Liver (tissue), 9 donors: ENCODE measurements around the gene ABCC9. TPM values are rescaled to one million over a fixed set of nuclear protein-coding genes. Genes with fewer than 3 reads are reported as not detected.
A peak's percentile ranks its signal among the peaks of the same experiment; 100 is the strongest.

Experiments
- DNase-seq: peaks from one replicate; pipeline ENCODE4 v3.0.0-alpha.2; 2017; ENCODE audit warnings: low spot score
- H3K27ac ChIP-seq, 2 donors: one replicate each; pipeline ENCODE4 v1.7.0; 2013; ENCODE audit warnings: inconsistent platforms in 2 of 2, low read length in 2 of 2, control low read depth in 1 of 2, low read depth in 1 of 2, mild to moderate bottlenecking in 1 of 2
- H3K27me3 ChIP-seq, 4 donors: one replicate each; pipeline versions ENCODE4 v1.6.1 to v1.7.0; 2013; ENCODE audit warnings: low read length in 3 of 4, inconsistent platforms in 1 of 4, mild to moderate bottlenecking in 1 of 4, moderate library complexity in 1 of 4; ENCODE audit not compliant: control insufficient read depth in 4 of 4, insufficient read depth in 4 of 4
- H3K36me3 ChIP-seq, 4 donors: one replicate each; pipeline versions ENCODE4 v1.6.1 to v1.7.0; 2013; ENCODE audit warnings: low read length in 3 of 4, mild to moderate bottlenecking in 3 of 4, low read depth in 1 of 4, moderate library complexity in 1 of 4; ENCODE audit not compliant: control insufficient read depth in 4 of 4, insufficient read depth in 3 of 4
- H3K4me1 ChIP-seq, 4 donors: one replicate each; pipeline versions ENCODE4 v1.6.1 to v1.7.0; 2013; ENCODE audit warnings: low read length in 3 of 4, mild to moderate bottlenecking in 3 of 4, moderate library complexity in 1 of 4; ENCODE audit not compliant: control insufficient read depth in 4 of 4, insufficient read depth in 4 of 4
- H3K4me3 ChIP-seq, 3 donors: one replicate each; pipeline versions ENCODE4 v1.6.1 to v1.7.0; 2013; ENCODE audit warnings: low read length in 3 of 3, control low read depth in 1 of 3, low read depth in 1 of 3, mild to moderate bottlenecking in 1 of 3
- H3K9ac ChIP-seq, 2 donors: one replicate each; pipeline ENCODE4 v1.7.0; 2013; ENCODE audit warnings: low read length in 2 of 2, mild to moderate bottlenecking in 2 of 2, moderate library complexity in 2 of 2, control low read depth in 1 of 2, low read depth in 1 of 2
- H3K9me3 ChIP-seq, 4 donors: one replicate each; pipeline versions ENCODE4 v1.6.1 to v1.7.0; 2013; ENCODE audit warnings: low read length in 3 of 4; ENCODE audit not compliant: control insufficient read depth in 4 of 4
- EGR1 ChIP-seq, 2 donors: IDR thresholded peaks; 2 replicates each; pipeline ENCODE4 v1.6.1; 2016 to 2018; ENCODE audit warnings: antibody characterized with exemption in 2 of 2, low read depth in 2 of 2
- FOXA1 ChIP-seq: IDR thresholded peaks from 2 replicates; pipeline ENCODE4 v1.6.1; 2016; ENCODE audit warnings: antibody characterized with exemption
- FOXA2 ChIP-seq: IDR thresholded peaks from 2 replicates; pipeline ENCODE4 v1.6.1; 2016; ENCODE audit warnings: antibody characterized with exemption
- GABPA ChIP-seq, 2 donors: IDR thresholded peaks in 1 of 2; conservative IDR thresholded peaks in 1 of 2; 2 replicates each; pipeline ENCODE4 v1.6.1; 2016; ENCODE audit warnings: antibody characterized with exemption in 2 of 2, mild to moderate bottlenecking in 1 of 2, moderate library complexity in 1 of 2
- HNF4A ChIP-seq, 2 donors: conservative IDR thresholded peaks; 2 replicates each; pipeline ENCODE4 v1.6.1; 2016; ENCODE audit warnings: antibody characterized with exemption in 2 of 2, mild to moderate bottlenecking in 2 of 2
- HNF4G ChIP-seq: IDR thresholded peaks from 2 replicates; pipeline ENCODE4 v1.6.1; 2016; ENCODE audit warnings: antibody characterized with exemption
- JUND ChIP-seq, 2 donors: IDR thresholded peaks; 2 replicates each; pipeline ENCODE4 v1.6.1; 2016; ENCODE audit warnings: antibody characterized with exemption in 2 of 2
- NR2F2 ChIP-seq: IDR thresholded peaks from 2 replicates; pipeline ENCODE4 v1.6.1; 2016; ENCODE audit warnings: antibody characterized with exemption
- RAD21 ChIP-seq, 2 donors: IDR thresholded peaks; 2 replicates each; pipeline ENCODE4 v1.6.1; 2016; ENCODE audit warnings: antibody characterized with exemption in 2 of 2, mild to moderate bottlenecking in 2 of 2
- RXRA ChIP-seq, 2 donors: IDR thresholded peaks; 2 replicates each; pipeline ENCODE4 v1.6.1; 2017 to 2018; ENCODE audit warnings: antibody characterized with exemption in 2 of 2, mild to moderate bottlenecking in 1 of 2
- SP1 ChIP-seq: IDR thresholded peaks from 2 replicates; pipeline ENCODE4 v1.6.1; 2018; ENCODE audit warnings: antibody characterized with exemption, mild to moderate bottlenecking
- TAF1 ChIP-seq: conservative IDR thresholded peaks from 2 replicates; pipeline ENCODE4 v1.6.1; 2016; ENCODE audit warnings: antibody characterized with exemption, mild to moderate bottlenecking
- YY1 ChIP-seq: IDR thresholded peaks from 2 replicates; pipeline ENCODE4 v1.6.1; 2016; ENCODE audit warnings: antibody characterized with exemption, mild to moderate bottlenecking
- WGBS: extraction: QIAGEN DNeasy Blood & Tissue Kit; methylation state at CpG from one replicate; pipeline ENCODE4 v1.1.7; 2013; 5-methylcytosine and 5-hydroxymethylcytosine counted together
- polyA plus RNA-seq, 2 donors: library from polyadenylated mRNA; stranded (reverse) in 1 of 2; unstranded in 1 of 2; fragments of 200-250 nt in 1 of 2; fragments of >200 nt in 1 of 2; fragmentation: Nextera tagmentation in 1 of 2; extraction: Ambion mirVana in 1 of 2; gene quantifications; one replicate each; pipeline versions ENCODE4 v1.2.1 to v1.2.3, GENCODE V29; 2013 to 2015
- total RNA-seq, 2 donors: library from RNA; depleted of rRNA; stranded (reverse); fragments of >200 nt; gene quantifications; one replicate each; pipeline ENCODE4 v1.2.3, GENCODE V29; 2014
- TF ChIP-seq, protein P1 (sequence below): IDR thresholded peaks from 2 replicates; pipeline ENCODE4 v1.6.1; 2016; ENCODE audit warnings: antibody characterized with exemption
- TF ChIP-seq, protein P2 (sequence below): IDR thresholded peaks from 2 replicates; pipeline ENCODE4 v1.6.1; 2016; ENCODE audit warnings: antibody characterized with exemption, mild to moderate bottlenecking
- TF ChIP-seq, protein P3 (sequence below): fragments of 150-350 bp; IDR thresholded peaks from 2 replicates; pipeline ENCODE4 v1.5.1; 2017; ENCODE audit warnings: improper control_type of control experiment, low read depth, low read length; ENCODE audit not compliant: missing input control
- donor health status: healthy.
- donor health status: healthy.
- donor health status: healthy.
- donor health status: healthy.
- donor health status: healthy.

Gene ABCC9
- total and polyA plus RNA-seq, 4 donors = 2.7 to 55.6 (median 10.7) TPM

DNA sequence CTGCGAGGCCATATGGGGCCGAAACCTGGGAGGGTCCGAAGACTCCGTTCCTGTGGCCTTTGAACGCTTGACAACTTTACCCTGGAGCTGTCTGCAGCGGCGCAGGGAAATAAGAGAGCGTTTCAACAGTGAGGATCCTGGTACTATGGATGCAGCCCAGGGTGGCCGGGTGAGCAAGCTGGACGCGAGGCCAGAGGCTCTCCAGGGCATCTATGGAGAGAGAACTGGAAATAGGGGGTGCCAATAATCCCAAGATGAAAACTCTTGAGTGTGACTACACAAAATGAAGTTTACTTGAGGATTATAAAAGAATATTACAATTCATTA, 1.1 kb upstream of the ABCC9 start:
- Histone ChIP-seq H3K36me3 (no peaks in the 10 kb centered on the region), H3K9me3 (peaks cover 0 to 3% (median 1%) of the 10 kb centered on the region in 4 donors), H3K9ac (peak overlapping the region in 1 of 2 donors; percentile 18), H3K27ac (peak overlapping the region; percentile 83 to 85), H3K27me3 (no peaks in the 10 kb centered on the region), H3K4me1 (peaks cover 0 to 24% (median 3%) of the 10 kb centered on the region in 4 donors), H3K4me3 (peak overlapping the region; percentile 48 to 78 (median 76))
- 25% methylated on average over 11 of the region's 11 CpGs for WGBS
- DNase-seq = no peak
- TF ChIP-seq, protein P1, sequence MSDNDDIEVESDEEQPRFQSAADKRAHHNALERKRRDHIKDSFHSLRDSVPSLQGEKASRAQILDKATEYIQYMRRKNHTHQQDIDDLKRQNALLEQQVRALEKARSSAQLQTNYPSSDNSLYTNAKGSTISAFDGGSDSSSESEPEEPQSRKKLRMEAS = no peak
- no peak for TF ChIP-seq NR2F2
- peak; percentile 8 for TF ChIP-seq YY1
- no peak for TF ChIP-seq GABPA (IDR thresholded peaks at IDR 0.05 in 1 of 2, conservative IDR thresholded peaks at IDR 0.05 in 1 of 2)
- TF ChIP-seq, protein P2, sequence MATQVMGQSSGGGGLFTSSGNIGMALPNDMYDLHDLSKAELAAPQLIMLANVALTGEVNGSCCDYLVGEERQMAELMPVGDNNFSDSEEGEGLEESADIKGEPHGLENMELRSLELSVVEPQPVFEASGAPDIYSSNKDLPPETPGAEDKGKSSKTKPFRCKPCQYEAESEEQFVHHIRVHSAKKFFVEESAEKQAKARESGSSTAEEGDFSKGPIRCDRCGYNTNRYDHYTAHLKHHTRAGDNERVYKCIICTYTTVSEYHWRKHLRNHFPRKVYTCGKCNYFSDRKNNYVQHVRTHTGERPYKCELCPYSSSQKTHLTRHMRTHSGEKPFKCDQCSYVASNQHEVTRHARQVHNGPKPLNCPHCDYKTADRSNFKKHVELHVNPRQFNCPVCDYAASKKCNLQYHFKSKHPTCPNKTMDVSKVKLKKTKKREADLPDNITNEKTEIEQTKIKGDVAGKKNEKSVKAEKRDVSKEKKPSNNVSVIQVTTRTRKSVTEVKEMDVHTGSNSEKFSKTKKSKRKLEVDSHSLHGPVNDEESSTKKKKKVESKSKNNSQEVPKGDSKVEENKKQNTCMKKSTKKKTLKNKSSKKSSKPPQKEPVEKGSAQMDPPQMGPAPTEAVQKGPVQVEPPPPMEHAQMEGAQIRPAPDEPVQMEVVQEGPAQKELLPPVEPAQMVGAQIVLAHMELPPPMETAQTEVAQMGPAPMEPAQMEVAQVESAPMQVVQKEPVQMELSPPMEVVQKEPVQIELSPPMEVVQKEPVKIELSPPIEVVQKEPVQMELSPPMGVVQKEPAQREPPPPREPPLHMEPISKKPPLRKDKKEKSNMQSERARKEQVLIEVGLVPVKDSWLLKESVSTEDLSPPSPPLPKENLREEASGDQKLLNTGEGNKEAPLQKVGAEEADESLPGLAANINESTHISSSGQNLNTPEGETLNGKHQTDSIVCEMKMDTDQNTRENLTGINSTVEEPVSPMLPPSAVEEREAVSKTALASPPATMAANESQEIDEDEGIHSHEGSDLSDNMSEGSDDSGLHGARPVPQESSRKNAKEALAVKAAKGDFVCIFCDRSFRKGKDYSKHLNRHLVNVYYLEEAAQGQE = no peak
- TF ChIP-seq TAF1 = no peak
- no peak for TF ChIP-seq FOXA2
- no peak for TF ChIP-seq RAD21 (IDR thresholded peaks at IDR 0.05)
- TF ChIP-seq HNF4G = no peak
- TF ChIP-seq RXRA (IDR thresholded peaks at IDR 0.05) = peak in 1 of 2 donors; percentile 15
- peak; percentile 2 for TF ChIP-seq FOXA1

DNA sequence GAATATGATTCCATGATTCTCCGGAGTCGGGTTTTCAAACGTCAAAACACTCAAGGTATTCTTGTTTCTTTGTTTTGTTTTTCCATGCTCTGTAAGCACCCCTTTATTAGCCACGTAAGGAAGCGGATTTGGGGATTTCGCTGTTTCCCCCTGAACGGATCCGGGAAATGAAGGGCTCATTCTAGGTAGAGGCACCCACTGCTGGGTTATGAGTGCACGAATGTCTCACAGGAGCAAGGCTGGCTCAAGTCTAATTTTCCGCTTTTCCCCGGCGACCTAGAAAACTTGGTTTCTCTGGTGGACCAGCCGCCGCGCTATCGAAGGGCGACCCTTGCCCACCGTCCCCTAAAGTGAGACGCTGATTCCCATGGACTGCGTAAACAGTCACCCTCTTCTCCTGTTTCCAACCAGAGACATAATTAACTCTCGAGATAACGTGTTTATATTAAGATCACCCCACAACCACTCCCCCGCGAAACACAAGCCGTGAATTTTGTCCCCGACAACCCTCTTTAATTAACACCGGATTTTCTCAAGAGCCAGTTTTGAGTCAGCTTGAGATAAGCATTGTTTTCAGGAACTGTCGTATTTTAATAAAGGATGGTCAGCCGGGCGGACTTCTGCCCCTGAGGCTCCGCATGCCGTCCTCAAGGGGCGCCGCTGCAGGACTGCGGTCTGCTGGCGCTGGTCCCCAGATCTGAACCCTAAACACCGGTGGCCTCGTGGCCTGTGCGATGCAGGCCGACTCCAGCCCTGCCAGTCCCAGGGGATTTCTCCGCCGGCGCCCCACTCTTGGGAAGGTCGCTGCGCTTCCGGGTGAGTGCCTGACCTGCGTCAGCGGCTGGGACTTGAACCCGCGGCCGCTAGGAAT, 515 bp upstream of the ABCC9 start:
- Histone ChIP-seq H3K9me3 (peaks cover 0 to 3% (median under 1%) of the 10 kb centered on the region in 4 donors), H3K36me3 (no peaks in the 10 kb centered on the region), H3K4me1 (peaks cover 0 to 24% (median 3%) of the 10 kb centered on the region in 4 donors), H3K27me3 (no peaks in the 10 kb centered on the region), H3K27ac (peak overlapping the region; percentile 83 to 85), H3K9ac (peak overlapping the region; percentile 81 to 97), H3K4me3 (peak overlapping the region; percentile 48 to 78 (median 76))
- DNase-seq = no peak
- TF ChIP-seq FOXA1 = peak; percentile 4
- no peak for TF ChIP-seq TAF1
- TF ChIP-seq HNF4G = peak; percentile 83
- peak; percentile 80 to 93 for TF ChIP-seq HNF4A (conservative IDR thresholded peaks at IDR 0.05)
- TF ChIP-seq, protein P3, sequence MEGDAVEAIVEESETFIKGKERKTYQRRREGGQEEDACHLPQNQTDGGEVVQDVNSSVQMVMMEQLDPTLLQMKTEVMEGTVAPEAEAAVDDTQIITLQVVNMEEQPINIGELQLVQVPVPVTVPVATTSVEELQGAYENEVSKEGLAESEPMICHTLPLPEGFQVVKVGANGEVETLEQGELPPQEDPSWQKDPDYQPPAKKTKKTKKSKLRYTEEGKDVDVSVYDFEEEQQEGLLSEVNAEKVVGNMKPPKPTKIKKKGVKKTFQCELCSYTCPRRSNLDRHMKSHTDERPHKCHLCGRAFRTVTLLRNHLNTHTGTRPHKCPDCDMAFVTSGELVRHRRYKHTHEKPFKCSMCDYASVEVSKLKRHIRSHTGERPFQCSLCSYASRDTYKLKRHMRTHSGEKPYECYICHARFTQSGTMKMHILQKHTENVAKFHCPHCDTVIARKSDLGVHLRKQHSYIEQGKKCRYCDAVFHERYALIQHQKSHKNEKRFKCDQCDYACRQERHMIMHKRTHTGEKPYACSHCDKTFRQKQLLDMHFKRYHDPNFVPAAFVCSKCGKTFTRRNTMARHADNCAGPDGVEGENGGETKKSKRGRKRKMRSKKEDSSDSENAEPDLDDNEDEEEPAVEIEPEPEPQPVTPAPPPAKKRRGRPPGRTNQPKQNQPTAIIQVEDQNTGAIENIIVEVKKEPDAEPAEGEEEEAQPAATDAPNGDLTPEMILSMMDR = peak; percentile 51
- peak; percentile 35 to 59 for TF ChIP-seq RXRA (IDR thresholded peaks at IDR 0.05)
- no peak for TF ChIP-seq FOXA2
- peak; percentile 44 to 71 for TF ChIP-seq RAD21 (IDR thresholded peaks at IDR 0.05)
- TF ChIP-seq, protein P1 = peak; percentile 72
- TF ChIP-seq YY1 = peak; percentile 42
- TF ChIP-seq JUND (IDR thresholded peaks at IDR 0.05) = peak; percentile 13 to 38
- TF ChIP-seq EGR1 (IDR thresholded peaks at IDR 0.05; ENCODE audit: low read depth in 2 of 2) = no peak
- TF ChIP-seq SP1 = peak; percentile 43
- peak; percentile 30 for TF ChIP-seq NR2F2
- WGBS = 2% methylated on average over 51 of the region's 51 CpGs
